ENCODE data around the gene KHK.
A peak's percentile ranks its signal among the peaks of the same experiment; 100 is the strongest.
"Not testable (repeated sequence)": the region's sequence is repeated elsewhere in the genome, so short reads cannot be mapped to it uniquely, and the experiment has no call there.

Gene KHK

DNA sequence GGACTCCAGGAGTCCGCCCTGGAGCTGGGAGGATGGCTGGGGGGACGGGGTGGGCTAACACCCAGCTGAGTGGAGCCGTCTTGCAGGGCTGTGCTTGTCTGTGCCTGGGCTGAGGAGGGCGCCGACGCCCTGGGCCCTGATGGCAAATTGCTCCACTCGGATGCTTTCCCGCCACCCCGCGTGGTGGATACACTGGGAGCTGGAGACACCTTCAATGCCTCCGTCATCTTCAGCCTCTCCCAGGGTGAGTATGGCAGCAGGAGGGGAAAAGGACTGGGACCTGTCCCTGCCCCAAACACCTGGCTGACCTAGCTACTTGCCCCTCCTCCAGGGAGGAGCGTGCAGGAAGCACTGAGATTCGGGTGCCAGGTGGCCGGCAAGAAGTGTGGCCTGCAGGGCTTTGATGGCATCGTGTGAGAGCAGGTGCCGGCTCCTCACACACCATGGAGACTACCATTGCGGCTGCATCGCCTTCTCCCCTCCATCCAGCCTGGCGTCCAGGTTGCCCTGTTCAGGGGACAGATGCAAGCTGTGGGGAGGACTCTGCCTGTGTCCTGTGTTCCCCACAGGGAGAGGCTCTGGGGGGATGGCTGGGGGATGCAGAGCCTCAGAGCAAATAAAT, 12.9 kb downstream of the KHK start:
- DNase-seq = no peak

DNA sequence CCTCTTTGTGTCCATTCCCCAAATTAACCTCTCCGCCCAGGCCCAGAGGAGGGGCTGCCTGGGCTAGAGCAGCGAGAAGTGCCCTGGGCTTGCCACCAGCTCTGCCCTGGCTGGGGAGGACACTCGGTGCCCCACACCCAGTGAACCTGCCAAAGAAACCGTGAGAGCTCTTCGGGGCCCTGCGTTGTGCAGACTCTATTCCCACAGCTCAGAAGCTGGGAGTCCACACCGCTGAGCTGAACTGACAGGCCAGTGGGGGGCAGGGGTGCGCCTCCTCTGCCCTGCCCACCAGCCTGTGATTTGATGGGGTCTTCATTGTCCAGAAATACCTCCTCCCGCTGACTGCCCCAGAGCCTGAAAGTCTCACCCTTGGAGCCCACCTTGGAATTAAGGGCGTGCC, 13.5 kb downstream of the KHK start:
- no peak for DNase-seq

DNA sequence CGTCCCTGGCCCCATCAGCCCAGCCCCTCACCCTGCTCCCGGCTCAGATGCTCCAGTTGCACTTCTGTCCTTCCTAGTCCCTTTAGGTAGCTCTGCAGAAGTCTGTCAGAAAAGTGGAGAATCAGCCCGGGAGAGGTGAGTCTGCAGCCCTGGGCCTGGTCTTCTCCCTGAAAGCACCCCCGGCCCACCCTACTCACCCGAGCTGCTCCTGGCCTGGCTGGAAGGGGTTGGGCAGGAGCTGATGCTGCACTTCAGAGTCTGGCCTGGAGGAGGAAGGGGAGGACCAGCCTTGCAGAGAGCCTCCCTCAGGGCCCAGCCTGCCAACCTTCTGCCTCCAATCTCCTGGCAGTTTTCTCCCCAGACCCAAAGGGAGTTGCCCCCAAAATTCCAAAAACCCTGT, 15.8 kb downstream of the KHK start:
- DNase-seq = no peak

DNA sequence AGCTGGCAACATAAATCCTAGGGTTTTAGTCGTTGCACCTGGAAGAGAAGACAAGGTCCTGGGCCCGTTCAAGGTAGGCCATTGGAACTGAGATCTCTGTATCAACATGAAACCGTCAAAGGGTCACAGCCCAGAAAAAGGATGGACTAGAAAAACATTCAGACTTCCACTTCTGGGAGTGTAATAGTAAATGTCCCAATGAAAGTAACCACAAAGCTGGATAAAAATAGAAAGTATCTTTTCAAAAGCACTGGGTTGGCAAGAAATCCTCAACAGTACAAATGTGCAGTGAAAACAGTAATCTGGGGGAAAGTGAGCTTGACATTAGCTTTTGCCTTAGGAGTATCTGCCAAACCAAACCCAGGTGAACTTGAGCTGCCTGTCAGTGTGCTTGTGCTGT, 19.4 kb downstream of the KHK start:
- DNase-seq = no peak

DNA sequence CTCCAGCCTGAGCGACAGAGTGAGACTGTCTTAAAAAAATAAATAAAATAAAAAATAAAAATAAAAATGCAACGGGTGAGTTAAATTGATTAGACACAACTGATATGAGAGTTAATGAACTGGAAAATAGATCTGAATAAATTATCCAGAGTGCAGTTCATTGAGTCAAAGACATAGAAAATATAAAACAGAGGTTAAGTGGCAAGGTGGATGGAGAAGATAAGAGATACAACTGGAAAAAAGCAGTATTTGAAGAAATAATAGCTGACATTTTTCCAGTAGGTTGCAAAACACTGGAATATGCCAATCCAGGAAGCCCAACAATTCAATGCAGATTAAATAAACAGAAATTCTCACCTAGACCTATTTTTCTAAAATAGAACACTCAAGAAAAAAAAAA, 21.6 kb downstream of the KHK start:
- no peak for DNase-seq

DNA sequence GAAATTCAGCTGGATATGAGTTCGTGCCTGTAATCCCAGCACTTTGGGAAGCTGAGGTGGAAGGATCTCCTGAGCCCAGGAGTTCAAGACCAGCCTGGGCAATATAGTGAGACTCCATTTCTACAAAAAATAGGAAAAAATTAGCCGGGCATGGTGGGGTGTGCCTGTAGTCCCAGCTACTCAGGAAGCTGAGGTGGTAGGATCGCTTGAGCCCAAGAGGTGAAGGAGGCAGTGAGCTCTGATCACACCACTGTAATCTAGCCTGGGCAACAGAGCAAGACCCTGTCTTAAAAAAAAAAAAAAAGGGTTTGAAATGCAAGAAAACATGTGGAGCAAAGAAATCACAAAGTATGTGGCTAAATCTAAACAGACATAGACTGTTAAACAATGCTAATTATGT, 22.5 kb downstream of the KHK start:
- no peak for DNase-seq

DNA sequence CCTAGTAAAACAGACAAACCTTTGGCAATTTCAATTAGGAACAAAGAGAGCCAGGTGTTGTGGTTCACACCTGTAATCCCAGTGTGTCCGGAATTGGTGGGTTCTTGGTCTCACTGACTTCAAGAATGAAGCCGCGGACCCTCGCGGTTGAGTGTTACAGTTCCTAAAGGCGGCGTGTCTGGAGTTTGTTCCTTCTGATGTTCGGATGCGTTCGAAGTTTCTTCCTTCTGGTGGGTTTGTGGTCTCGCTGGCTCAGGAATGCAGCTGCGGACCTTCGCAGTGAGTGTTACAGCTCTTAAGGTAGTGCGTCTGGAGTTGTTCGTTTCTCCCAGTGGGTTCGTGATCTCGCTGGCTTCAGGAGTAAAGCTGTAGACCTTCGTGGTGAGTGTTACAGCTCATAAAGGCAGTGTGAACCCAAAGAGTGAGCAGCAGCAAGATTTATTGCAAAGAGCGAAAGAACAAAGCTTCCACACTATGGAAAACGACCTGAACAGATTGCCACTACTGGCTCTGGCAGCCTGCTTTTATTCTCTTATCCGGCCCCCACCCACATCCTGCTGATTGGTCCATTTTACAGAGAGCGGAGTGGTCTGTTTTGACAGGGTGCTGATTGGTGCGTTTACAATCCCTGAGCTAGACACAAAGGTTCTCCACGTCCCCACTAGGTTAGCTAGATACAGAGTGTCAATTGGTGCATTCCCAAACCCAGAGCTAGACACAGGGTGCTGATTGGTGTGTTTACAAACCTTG, 24.2 kb downstream of the KHK start:
- not testable (repeated sequence) for DNase-seq

DNA sequence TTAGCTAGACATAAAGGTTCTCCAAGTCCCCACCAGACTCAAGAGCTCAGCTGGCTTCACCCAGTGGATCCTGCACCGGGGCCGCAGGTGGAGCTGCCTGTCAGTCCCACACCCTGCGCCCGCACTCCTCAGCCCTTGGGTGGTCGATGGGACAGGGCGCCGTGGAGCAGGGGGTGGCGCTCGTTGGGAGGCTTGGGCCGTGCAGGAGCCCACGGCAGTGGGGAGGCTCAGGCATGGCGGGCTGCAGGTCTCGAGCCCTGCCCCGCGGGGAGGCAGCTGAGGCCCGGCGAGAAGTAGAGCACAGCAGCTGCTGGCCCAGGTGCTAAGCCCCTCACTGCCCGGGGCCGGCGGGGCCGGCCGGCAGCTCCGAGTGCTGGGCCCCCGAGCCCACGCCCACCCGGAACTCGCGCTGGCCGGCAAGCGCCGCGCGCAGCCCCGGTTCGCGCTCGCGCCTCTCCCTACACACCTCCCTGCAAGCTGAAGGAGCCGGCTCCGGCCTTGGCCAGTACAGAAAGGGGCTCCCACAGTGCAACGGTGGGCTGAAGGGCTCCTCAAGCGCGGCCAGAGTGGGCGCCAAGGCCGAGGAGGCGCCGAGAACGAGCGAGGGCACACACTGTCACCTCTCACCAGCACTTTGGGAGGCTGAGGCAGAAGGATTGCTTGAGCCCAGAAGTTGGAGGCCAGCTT, 25.0 kb downstream of the KHK start:
- DNase-seq = not testable (repeated sequence)

DNA sequence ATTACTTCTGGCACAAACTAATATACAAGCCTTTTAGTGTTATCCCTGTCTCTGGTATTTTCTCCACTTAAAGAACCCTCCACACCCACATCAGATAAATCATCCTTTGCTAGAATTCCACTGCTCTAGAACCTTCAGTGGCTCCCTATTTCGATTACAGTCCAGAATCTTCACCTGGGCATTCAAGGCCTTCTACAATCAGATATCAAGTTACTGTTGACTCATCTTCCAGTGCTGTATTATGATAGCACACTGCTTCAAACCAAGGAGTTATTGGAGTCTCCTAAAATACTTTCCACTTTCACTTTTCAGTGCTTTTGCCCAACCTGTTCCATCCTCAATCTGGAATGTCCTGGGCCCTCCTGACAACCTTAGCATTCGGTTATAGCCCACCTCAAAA, 28.9 kb downstream of the KHK start:
- DNase-seq = no peak

DNA sequence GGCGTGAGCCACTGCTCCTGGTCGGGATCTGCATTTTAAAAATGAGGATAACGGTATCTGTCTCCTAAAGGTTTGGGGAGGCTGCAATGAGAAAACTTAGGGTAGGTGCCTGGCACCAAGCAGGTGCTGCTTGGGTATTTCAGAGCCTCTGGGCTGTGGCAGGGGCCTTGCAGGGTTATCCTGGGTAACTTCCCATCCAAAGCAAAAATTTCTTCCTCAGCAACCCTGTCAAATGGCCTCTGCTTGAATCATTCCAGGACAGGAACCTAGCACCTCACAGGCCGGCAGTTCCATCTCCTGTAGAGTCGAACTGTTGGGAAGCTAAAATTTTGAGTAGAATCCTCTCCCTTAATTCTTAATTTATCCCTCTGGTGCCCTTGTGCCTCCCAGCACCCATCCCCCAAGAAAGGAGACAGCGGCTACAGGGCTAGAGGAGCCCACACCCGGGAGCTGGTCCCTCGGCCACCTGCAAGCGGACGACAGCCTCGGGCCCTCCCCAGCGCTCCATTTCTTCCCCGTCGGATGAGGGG, 31.5 kb downstream of the KHK start:
- no peak for DNase-seq

DNA sequence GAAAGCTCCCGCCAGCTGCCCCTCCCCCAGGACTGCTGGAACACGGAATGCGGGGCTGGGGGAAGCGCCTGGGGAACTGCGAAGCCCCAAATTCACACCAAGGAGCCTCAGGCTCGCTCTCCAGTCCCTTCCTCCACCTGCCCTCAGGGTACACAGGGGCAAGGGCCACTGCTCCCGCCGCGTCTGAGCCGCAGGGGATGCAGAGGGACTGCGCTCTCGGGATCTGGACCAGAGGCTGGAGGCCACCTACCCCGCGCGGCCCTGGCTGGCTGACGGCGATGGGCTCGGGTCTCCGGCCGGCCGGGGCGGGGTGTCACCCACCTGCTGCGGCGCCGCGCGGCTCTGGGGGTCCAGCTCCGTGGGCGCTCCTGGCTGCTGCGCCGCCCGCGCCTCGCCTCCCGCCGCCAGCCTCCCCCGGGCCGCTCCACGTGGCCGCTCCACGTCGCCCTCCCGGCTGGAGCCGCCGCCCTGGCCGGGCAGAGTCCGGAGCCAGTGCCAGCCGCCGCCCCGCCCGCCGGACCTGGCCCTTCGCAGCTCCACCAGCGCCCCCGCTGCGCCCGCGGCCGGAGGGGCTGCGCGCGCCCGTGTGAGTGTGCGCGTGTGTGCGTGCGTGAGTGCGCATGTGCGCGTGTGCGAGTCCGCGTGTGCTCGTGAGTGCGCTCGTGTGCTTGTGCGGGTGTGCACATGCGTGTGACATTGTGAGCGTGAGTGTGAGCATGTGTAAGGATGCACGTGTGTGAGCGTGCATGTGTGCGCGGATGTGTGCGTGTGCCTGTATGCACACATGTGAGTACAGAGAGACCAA, 32.2 kb downstream of the KHK start, which contains the start of gene CGREF1:
Gene CGREF1, minus strand, starts transcription at position 604 of the 805 bp plus-strand sequence. CDS start 14,762 bp downstream, outside the sequence.
- DNase-seq = no peak

DNA sequence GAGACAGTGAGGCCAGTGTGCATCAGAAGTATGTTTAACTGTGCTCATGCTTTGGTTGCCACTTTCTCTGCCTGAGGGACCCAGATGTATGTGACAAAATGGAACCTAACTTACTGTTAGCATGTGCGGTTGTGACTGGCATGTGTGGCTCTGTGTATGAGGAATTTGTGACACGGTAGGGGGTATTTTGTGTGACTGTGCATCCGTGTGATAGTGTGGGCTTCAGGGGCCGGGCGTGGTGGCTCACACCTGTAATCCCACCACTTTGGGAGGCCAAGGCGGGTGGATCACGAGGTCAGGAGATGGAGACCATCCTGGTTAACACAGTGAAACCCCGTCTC, 32.7 kb downstream of the KHK start:
- not testable (repeated sequence) for DNase-seq

DNA sequence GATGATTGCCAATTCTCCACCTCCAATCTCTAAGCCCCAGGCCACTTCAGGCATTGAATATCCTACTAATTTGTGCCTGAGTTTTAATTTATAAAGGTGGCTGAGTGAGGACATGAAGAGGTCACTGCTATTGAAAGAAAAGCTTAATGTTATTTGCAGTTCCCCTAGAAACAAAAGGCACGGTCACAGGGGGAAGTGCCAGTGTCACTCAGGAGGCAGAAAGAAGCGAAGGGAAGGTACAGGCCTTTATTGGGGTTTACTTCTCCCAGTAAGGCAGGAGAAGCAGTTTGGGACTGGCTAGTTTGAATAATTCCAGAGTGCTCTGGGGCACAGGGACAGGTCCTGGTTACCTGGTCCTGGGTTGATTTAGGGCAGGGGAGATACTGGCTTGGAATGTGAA, 35.3 kb downstream of the KHK start:
- no peak for DNase-seq

DNA sequence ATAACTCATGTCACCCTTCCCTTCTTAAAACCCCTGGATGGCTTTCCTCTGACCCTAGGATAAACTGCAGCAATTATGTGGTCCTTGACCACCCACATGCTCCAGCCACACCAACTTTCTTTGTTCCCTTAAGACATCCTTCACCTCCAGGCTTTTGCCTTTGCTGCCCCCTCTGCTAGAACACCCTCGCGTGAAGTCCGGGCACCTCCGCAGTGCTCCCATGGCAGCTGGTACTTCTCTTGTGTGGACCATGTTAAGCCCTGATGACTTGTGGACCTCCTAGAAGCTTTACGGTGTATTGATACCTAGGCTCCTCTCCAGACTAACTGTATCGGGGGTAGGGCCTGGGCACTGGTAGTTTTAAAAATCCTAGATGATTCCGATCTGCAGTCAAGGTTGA, 36.2 kb downstream of the KHK start:
- DNase-seq = peak; percentile 28

DNA sequence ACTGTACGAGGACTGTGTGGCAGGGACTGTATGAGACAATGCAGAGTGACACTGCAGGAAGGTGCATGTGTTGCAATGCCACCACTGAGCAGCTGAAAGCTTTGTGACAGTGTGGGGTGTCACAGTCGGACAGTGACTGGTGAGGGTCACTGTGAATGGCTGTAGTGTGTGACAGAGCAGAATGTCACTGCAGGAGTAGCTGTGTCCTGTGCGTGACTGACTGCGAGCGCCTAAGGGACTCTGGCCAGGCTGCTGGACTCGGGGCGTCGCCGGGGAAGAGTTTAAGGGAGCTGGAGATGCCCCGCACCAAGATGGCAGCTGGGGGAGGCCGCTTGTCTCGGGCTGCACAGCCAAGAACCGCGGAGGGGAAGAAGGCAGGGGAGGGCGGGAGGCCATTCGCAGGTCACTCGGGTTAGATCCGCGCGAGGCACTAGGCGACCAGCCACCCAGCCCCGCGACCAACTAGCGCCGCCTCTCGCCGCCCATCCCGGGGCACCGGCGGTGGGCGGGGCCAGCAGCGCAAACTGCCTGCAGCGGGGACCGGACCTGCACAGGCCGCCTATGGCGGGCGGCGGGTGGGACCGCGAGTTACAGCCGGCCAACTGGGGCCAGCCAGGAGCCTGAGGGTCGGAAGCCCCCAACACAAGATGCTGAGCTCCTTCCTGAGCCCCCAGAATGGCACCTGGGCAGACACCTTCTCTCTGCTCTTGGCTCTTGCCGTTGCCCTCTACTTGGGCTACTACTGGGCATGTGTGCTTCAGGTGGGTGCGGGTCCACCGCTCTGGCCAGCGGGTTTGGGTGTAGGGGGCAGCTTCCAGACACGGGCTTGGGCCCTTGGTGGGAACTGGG, 37.0 kb downstream of the KHK start, which contains the start of gene ABHD1:
Gene ABHD1, plus strand, starts transcription at position 514 of the 849 bp plus-strand sequence. Its CDS starts 134 bp downstream, at position 648.
- DNase-seq = peak; percentile 90

DNA sequence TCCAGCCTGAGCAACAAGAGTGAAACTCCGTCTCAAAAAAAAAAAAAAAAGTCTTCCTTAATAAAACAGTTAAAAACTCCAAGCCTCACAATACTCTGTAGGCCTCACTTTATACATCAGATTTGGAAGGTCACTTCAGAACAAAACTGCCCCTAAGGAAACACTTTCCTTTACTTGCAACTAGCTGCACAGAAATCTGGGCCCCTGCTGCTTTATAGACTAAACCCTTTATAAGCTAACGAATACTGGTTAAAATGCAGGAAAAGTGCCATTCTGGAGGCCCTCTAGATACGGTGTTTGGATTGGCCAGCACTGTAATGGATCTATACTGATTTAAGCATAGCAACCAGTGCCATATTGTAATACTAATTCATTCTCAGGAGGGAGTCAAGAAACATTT, 38.5 kb downstream of the KHK start:
- no peak for DNase-seq

DNA sequence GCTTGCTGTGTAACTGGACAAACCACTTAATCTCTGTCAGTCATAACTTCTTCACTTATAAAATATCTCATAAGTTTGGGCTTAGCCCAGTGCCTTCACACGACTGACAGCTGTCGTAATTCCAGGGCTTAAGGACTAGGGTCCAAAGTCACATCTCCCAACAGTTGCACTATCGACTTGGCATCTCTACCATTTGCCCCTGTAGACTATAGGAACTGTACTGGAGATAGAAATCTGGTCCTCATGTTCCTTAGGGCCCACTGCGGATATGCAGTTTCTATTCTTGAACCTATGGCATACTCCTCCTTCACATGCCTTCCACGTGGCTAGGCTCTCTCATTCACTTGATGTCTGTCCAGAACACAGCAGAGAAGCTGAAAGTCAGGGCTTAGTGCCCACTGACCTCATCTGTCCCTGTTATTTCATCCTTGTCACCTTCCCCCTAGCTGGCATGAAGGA, 39.7 kb downstream of the KHK start:
- no peak for DNase-seq

DNA sequence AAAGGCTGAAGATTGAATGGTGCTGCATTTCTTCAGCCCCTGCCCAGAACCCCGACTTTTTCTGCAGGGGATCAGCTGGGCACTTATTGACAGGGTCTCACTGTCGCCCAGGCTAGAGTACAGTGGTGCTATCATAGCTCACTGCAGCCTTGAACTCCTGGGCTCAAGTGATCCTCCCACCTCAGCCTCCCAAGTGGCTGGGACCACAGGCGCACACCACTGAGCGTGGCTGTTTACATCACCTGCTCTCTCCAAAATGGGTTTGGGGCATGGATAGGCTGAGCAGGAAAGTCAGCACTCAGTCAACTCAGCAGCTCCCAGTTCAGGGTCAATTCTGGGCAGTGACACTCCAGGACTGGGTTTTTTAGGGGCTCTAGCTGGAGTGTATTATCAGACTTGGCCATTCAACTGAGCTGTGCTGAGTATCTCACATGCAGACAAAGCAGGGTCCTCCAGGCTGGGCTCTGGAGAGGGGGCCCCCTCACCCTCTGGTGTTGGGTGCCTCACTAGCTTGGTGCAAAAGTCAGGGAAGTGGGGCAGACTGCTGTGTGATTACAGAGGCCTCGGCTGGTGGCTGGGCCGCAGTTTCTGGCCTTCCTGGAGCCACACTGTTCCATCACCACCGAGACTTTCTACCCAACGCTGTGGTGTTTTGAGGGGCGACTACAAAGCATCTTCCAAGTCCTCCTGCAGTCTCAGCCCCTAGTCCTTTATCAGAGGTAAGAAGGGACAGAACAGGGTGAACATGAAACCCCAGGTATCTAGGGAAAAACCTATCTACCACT, 41.5 kb downstream of the KHK start:
- no peak for DNase-seq

DNA sequence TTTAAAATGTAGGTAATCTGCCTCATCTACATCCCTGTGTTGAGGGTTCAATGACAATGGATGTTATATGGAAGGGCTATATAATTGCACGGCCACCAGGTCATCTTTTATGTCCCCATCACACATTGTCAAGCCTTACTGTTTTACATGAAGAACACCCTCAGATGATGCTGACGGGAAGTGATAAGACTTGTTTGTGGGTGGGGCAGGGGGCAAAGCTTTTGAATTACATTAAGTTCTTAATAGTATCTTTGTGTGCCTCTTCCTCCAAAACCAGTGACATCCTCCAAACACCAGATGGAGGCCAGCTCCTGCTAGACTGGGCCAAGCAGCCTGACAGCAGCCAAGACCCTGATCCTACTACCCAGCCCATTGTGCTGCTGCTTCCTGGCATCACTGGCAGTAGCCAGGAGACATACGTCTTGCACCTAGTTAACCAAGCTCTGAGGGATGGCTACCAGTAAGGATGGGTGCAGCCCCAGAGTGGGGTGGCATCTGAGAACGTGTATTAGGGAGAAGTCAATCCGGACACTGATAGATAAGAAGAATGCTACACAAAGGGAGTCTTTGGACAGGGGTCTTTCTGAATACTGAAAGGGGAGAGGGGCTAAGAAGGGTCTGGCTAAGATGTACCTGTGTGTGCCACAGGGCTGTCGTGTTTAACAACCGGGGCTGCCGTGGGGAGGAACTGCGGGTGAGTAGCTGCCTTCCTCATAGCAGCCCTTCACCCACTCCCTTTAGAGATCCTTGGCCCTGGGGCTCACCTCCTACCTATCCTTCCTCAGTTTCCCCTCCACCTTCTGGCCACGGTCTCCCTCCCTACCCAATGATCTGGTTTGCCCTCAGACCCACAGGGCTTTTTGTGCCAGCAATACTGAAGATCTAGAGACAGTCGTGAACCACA, 42.3 kb downstream of the KHK start:
- no peak for DNase-seq

DNA sequence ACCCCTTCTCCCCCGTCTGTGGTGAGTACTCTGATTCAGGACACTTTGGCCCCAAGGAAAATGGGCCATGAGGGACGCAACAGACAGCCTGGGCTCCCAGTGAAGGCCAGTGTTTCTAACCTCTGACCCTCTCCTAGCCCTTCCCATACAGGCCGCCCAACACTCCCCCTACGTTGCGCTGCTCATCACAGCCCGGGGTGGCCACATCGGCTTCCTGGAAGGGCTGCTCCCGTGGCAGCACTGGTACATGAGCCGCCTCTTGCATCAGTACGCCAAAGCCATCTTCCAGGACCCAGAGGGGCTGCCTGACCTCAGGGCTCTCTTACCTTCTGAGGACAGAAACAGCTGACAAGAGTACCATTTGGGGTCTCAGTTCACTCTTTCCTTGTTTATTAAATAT, 43.8 kb downstream of the KHK start:
- no peak for DNase-seq
